ENCODE results near the gene NOX3. TPM values are rescaled to one million over a fixed set of nuclear protein-coding genes. Genes with fewer than 3 reads are reported as not detected.
A peak's percentile ranks its signal among the peaks of the same experiment; 100 is the strongest.

Gene NOX3
- total RNA-seq, 6 experiments from 2014 or later, result not detected

- TF ChIP-seq CTCF (IDR thresholded peaks at IDR 0.05), result no peak
These were observed 41.6 kb upstream of the NOX3 start for GRCh38 chr6:155497273-155497672.

GRCh38 chr6:155495011-155495768 is 39.6 kb upstream of the NOX3 start:
- DNase-seq, result peak; percentile 75
- Mint-ChIP-seq H3K9me3 (peaks cover 5% of the 10 kb centered on the region; the same call in 1 of the 2 replicates), H3K27me3 (ENCODE audit: insufficient read depth) (no peaks in the 10 kb centered on the region), H3K36me3 (ENCODE audit: low read depth) (peaks cover 10% of the 10 kb centered on the region), H3K4me1 (ENCODE audit: low read depth) (peaks cover 64% of the 10 kb centered on the region), H3K27ac (peak overlapping the region; percentile 97), H3K4me3 (no peak overlapping the region)
- peak; percentile 74 for TF ChIP-seq CTCF (IDR thresholded peaks at IDR 0.05)

More at GRCh38 chr6:155497273-155497672, 41.6 kb upstream of the NOX3 start:
- Mint-ChIP-seq H3K36me3 (ENCODE audit: low read depth) (peaks cover 6% of the 10 kb centered on the region), H3K4me3 (no peak overlapping the region), H3K27me3 (ENCODE audit: insufficient read depth) (no peaks in the 10 kb centered on the region), H3K27ac (no peak overlapping the region), H3K9me3 (peaks cover 4% of the 10 kb centered on the region; the same call in 1 of the 2 replicates), H3K4me1 (ENCODE audit: low read depth) (peaks cover 51% of the 10 kb centered on the region)
- DNase-seq, result no peak

- no peaks in the 10 kb centered on the region for H3K27me3 Mint-ChIP-seq (ENCODE audit: insufficient read depth)
- TF ChIP-seq CTCF (IDR thresholded peaks at IDR 0.05), result no peak
- H3K36me3 Mint-ChIP-seq (ENCODE audit: low read depth), result peaks cover 15% of the 10 kb centered on the region
- peak overlapping the region; percentile 13 for H3K4me3 Mint-ChIP-seq
- H3K4me1 Mint-ChIP-seq (ENCODE audit: low read depth), result peaks cover 64% of the 10 kb centered on the region
- peak overlapping the region; percentile 97 for H3K27ac Mint-ChIP-seq
- DNase-seq, result peak; percentile 99
- H3K9me3 Mint-ChIP-seq, result peaks cover 5% of the 10 kb centered on the region; the same call in 1 of the 2 replicates
These were observed 38.1 kb upstream of the NOX3 start for GRCh38 chr6:155493694-155494143.

GRCh38 chr6:155493026-155493693 is 37.5 kb upstream of the NOX3 start:
- Mint-ChIP-seq H3K27ac (peak overlapping the region; percentile 97), H3K27me3 (ENCODE audit: insufficient read depth) (no peaks in the 10 kb centered on the region), H3K36me3 (ENCODE audit: low read depth) (peaks cover 15% of the 10 kb centered on the region), H3K4me1 (ENCODE audit: low read depth) (peaks cover 62% of the 10 kb centered on the region), H3K9me3 (peaks cover 5% of the 10 kb centered on the region; the same call in 1 of the 2 replicates), H3K4me3 (peak overlapping the region; percentile 31)
- DNase-seq, result no peak
- TF ChIP-seq CTCF (IDR thresholded peaks at IDR 0.05), result no peak

DNA sequence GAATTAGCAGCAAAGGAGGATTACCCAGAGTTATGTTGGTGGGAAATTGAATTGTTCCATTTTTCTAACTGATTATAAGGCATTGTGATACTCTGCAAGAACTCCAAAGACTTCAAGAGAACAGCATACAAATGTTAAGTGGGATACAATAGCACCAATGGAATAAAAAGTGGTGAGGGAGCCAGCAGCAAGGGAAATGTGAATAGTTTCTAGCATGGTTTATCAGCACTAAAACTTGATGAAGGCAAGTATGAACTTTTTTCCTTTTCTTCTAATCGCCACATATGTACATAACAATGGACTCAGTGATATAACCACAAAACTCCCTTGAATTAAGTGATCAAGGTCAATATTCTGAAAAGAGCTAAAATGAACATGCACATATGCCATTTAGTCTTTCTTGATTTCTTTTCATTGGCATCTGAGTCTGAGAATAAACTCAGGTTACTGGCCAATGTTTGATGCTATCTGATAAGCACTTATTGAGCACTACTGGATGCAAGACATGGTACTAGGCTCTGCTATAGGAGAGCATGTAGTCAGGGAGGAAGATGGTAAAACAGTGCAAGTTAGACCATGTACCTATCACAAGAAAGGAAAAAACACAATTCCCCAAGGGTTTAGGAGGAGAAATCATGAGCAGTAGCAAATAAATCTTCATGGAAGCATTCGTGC is 36.6 kb upstream of the NOX3 start:
- H3K9me3 Mint-ChIP-seq, result peaks cover 5% of the 10 kb centered on the region; the same call in 1 of the 2 replicates
- H3K36me3 Mint-ChIP-seq (ENCODE audit: low read depth), result peaks cover 15% of the 10 kb centered on the region
- peaks cover 53% of the 10 kb centered on the region for H3K4me1 Mint-ChIP-seq (ENCODE audit: low read depth)
- 0 out of 2 replicates have a peak overlapping the region, but pooled peaks have one; percentile 20 for H3K4me3 Mint-ChIP-seq
- TF ChIP-seq CTCF (IDR thresholded peaks at IDR 0.05), result no peak
- H3K27ac Mint-ChIP-seq, result peak overlapping the region; percentile 97
- no peaks in the 10 kb centered on the region for H3K27me3 Mint-ChIP-seq (ENCODE audit: insufficient read depth)
- no peak for DNase-seq

All from HFFc6 (cell line).